Bone marrow (tissue), 2 donors: ENCODE results near the gene LRRFIP1.
"Not testable (repeated sequence)": the region's sequence is repeated elsewhere in the genome, so short reads cannot be mapped to it uniquely, and the experiment has no call there.

ENCODE experiments used
- DNase-seq, 2 donors: peaks; one replicate each; lab custom pipeline; 2025; lab: John Stamatoyannopoulos, UW

Gene LRRFIP1

DNA sequence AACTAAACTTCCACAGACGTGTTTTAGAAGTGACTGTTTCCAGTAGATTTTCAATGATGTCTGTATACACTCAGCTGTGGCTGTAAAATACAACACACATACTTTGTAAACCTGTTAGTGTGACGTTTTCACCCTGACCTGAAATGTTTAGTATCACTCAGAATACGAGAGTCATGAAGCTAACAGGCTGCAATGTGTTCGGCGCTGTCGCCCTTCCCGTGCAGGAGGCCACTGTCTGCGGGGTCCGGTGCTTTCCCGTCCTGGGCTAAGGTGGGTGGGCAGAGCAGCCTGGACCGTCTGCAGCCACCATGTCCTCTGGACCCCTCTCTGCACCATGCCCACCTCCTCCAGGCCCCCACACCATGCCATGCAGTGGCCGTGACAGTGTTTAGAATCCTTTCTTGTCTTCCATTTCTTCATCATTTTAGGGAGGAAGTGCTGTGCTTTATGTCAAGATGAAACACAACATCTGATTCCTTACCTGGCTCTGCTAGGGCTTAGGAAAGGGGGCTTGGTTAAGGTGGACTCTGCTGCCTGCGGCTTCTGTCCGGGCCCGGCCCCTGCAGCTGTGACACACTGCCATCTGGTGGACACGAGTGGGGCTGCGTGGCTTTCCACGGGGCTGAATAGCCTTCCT, 117.3 kb downstream of the LRRFIP1 start:
- peak in 1 of 2 donors; percentile 62 for DNase-seq

GRCh38 chr2:237745250-237745613, 117.8 kb downstream of the LRRFIP1 start:
- no peak for DNase-seq

GRCh38 chr2:237746302-237747080, 119.1 kb downstream of the LRRFIP1 start:
- DNase-seq = no peak

DNA sequence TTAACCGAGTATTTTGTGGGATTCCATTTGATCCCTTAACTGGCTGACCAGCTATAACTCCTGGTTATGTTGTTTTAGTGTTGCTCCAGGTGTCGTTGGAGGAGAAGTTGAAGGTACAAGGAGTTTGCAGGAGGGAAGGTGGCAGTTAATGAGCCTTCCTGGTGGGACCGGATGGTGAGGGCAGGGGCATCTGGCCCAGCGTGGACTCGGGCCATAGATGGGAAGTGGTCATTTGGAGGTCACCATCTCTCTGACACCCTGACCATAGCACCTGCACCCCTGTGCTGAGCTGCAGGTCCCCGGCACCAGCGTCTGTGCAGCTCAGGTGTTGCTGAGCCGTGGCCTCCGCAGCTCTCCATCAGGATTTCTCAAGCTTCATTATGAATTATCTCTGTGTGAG, 119.8 kb downstream of the LRRFIP1 start:
- DNase-seq = no peak

DNA sequence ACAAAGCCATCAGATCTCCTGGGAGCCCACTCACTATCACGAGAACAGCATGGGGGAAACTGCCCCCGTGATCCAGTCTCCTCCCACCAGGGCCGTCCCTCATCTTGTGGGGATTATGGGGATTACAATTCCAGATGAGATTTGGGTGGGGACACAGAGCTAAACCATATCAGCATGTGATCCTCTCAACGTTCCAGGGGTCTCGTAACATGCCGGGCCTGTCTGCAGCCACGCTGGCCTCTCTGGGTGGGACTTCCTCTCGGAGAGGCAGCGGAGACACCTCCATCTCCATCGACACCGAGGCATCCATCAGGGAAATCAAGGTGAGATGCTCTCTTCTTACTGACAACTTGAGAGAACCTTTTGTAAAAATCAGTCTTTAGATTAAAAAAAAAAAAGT, 121.6 kb downstream of the LRRFIP1 start:
- no peak for DNase-seq

DNA sequence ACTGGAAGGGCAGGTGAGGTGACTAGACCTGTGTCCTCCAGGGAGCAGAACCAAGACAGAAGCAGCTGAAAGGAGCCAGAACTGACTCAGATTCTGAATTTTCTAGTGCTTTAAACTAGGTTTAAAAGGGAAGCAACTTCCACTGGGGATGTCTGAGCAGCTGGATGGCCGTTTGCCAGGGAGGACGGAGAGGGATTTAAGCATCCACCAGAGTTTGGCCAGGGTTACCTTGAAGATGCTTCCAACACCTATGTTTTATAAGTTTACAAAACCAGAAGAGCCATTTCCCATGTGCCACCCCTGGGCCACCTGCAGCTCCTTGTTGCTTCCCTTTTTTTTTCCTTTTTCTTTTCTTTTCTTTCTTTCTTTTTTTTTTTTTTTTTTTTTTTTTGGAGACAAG, 122.6 kb downstream of the LRRFIP1 start:
- no peak for DNase-seq

GRCh38 chr2:237750441-237750840, 123.1 kb downstream of the LRRFIP1 start:
- DNase-seq = not testable (repeated sequence)

GRCh38 chr2:237752761-237753165, 125.4 kb downstream of the LRRFIP1 start:
- no peak for DNase-seq

DNA sequence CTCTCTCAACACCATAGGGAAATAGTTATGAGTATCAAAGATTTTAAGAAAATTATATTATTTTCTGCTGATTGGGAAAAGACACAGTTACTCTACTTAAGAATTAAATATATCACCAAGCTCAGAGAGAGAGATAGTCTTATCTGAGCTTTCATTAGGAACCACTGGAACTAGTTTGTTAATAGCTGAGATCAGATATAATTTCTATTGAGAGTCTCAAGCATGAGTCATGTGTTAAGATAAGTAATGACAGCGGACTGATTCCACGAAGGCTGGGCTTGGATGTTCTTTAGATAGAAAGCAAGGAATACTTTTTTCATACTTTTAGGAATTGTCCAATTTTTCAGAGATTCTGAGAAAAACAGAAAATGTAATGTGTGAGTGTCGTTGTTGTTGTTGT, 126.8 kb downstream of the LRRFIP1 start:
- no peak for DNase-seq

DNA sequence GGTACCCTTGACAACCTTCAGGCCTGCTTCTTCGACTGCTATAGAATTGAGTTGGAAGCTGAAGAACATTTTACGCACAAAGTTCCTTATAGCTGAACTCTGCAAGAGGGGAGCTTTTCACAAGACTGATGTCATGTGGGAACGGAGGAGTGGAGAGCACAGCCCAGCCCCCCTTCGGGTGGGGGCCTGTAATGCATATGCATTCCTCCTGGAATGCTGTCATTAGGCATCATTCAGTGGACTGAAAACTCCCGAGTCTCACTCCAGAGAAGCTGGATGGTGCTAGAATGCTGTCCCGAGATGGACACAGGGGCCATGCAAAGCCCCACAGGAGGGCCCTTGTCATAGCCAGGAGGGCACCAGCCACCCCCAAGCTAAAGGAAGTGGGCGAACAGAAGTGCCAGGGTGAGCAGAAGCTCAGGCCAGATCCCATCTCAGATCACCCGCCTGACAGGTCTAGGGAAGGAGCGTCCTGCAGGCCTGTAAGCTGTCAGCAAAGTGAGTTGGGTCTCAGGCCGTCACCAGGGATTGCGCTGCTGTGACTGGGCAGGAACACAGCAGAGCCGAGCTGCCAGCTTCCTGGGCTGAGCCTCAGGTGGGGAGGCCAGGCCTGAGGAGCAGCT, 127.3 kb downstream of the LRRFIP1 start:
- no peak for DNase-seq

GRCh38 chr2:237757616-237758015, 130.2 kb downstream of the LRRFIP1 start:
- DNase-seq = no peak

GRCh38 chr2:237758185-237758584, 130.8 kb downstream of the LRRFIP1 start:
- no peak for DNase-seq

DNA sequence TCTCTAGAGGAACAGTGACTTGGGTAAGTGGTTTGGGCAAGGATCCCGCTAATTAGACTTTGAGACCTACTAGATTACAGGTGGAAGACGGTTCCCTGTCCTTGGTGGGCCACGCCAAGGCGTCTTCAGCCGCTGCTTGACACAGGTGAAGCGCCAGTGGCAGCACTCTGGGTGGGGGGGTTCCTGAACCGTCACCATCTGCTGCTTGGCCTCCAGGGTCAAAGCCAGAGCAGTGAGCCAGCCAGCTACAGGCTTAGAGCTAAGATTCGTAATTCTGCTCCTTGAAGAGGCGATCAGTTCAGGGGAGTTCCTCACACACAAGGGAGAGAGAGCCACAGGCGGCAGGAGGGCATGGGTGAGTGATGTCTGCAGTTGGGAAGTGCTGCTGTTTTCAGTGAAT, 131.8 kb downstream of the LRRFIP1 start:
- no peak for DNase-seq

- no peak for DNase-seq
Measured at GRCh38 chr2:237760506-237761502, 133.4 kb downstream of the LRRFIP1 start.

GRCh38 chr2:237762291-237763182, 135.2 kb downstream of the LRRFIP1 start:
- DNase-seq = not testable (repeated sequence)

DNA sequence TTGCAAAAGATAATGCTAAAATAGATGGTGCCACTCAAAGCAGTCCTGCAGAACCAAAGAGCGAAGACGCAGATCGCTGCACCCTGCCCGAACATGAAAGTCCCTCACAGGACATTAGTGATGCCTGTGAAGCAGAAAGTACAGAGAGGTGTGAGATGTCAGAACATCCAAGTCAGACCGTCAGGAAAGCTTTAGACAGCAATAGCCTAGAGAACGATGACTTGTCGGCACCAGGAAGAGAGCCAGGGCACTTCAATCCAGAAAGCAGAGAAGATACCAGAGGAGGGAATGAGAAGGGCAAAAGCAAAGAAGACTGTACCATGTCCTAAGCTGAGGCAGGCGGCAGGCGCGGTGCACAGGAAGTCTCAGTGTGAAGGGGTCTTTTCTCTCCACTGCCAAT, 136.4 kb downstream of the LRRFIP1 start:
- no peak for DNase-seq

DNA sequence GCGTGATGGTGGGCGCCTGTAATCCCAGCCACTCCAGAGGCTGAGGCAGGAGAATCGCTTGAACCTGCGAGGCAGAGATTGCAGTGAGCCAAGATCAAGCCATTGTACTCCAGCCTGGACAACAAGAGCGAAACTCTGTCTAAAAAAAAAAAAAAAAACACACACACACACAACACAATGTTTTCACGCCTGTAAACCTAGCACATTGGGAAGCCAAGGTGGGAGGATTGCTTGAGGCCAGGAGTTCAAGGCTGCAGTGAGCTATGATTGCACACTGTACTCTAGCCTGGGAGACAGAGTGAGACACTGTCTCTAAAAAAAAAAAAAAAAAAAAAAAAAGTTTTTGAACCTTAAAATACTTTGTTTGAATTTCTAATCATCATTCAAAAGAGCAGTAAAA, 137.7 kb downstream of the LRRFIP1 start:
- DNase-seq = not testable (repeated sequence)

DNA sequence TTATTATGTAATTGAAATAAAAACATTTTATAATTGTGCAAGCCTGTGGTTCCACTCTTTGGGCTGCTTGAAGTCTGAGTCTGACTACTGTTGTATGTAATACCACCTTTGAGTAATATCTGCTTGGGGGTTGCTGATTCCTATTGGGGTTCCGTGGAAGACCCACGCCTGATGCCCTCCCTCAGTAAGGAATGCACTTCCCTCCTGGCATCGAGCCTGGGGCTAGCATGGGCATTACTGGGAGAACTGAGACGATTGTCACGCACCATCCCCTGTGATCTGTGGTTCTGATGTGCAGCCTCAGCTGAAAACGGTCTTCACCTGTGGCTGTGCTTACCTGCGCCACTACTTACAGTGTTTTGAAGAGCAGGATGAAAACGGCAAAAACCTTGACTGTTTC, 138.5 kb downstream of the LRRFIP1 start:
- no peak for DNase-seq

DNA sequence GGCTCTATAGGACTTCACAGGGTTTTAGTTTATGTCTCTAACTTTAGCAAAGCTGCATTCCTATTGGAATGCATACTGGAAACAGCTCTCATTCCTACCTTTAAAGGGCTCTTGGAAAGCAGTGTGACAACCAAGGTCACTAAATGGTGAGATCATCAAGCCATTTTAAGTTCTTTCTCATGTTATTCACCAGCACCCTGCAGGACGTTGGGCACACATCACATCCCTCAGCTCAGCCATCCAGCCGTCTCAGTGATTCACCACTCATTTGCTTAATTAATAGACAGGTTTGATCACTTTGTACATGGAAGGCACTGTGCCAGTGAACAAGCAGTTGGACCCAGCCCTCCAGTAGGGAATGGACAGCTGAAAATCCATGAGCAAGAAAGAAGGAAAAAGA, 139.0 kb downstream of the LRRFIP1 start:
- no peak for DNase-seq

GRCh38 chr2:237772513-237772912, 145.1 kb downstream of the LRRFIP1 start:
- DNase-seq = no peak

- no peak for DNase-seq
Measured at GRCh38 chr2:237773826-237774225, 146.4 kb downstream of the LRRFIP1 start.
